GM18858 (cell line): ENCODE data around the gene EXOC8.
"Not testable (repeated sequence)": the region's sequence is repeated elsewhere in the genome, so short reads cannot be mapped to it uniquely, and the experiment has no call there.

Experiments
- ATAC-seq: cut with Tn5 transposase; IDR thresholded peaks from one replicate; pipeline ENCODE4 v1.9.1; 2021; ENCODE audit not compliant: unreplicated experiment

Gene EXOC8

GRCh38 chr1:231353086-231353485 lies 15.4 kb upstream of the EXOC8 start:
- ATAC-seq = no peak

- ATAC-seq = no peak
These were observed 14.2 kb upstream of the EXOC8 start for GRCh38 chr1:231351816-231352215.

- not testable (repeated sequence) for ATAC-seq
These were observed 11.2 kb upstream of the EXOC8 start for GRCh38 chr1:231348856-231349255.

- no peak for ATAC-seq
These were observed 10.8 kb upstream of the EXOC8 start for GRCh38 chr1:231348442-231348841.

- no peak for ATAC-seq
These were observed 10.3 kb upstream of the EXOC8 start for GRCh38 chr1:231347961-231348360.

- no peak for ATAC-seq
These were observed 2.8 kb upstream of the EXOC8 start for GRCh38 chr1:231340328-231341013.

- ATAC-seq = no peak
These were observed 847 bp upstream of the EXOC8 start, which contains the start of gene SPRTN for GRCh38 chr1:231338270-231339128. TSS of gene SPRTN (plus strand) at chr1:231338293. CDS start at chr1:231338384, 91 bp downstream.

- no peak for ATAC-seq
These were observed 595 bp downstream of the EXOC8 start for GRCh38 chr1:231337043-231337471.

GRCh38 chr1:231335663-231336602 lies 1.7 kb downstream of the EXOC8 start:
- no peak for ATAC-seq

GRCh38 chr1:231334952-231335351 lies 2.7 kb downstream of the EXOC8 start:
- ATAC-seq = no peak

GRCh38 chr1:231334079-231334666 lies 3.5 kb downstream of the EXOC8 start:
- ATAC-seq = no peak

GRCh38 chr1:231332761-231333160 lies 4.9 kb downstream of the EXOC8 start:
- ATAC-seq = no peak

- ATAC-seq = no peak
These were observed 8.2 kb downstream of the EXOC8 start for GRCh38 chr1:231329483-231329882.

GRCh38 chr1:231327617-231328016 lies 10.0 kb downstream of the EXOC8 start:
- ATAC-seq = no peak

GRCh38 chr1:231326248-231326647 lies 11.4 kb downstream of the EXOC8 start:
- ATAC-seq = no peak

- ATAC-seq = no peak
These were observed 13.0 kb downstream of the EXOC8 start for GRCh38 chr1:231324660-231325059.

- no peak for ATAC-seq
These were observed 14.6 kb downstream of the EXOC8 start for GRCh38 chr1:231322880-231323530.

GRCh38 chr1:231319080-231319479 lies 18.6 kb downstream of the EXOC8 start:
- no peak for ATAC-seq

- ATAC-seq = no peak
These were observed 19.1 kb downstream of the EXOC8 start for GRCh38 chr1:231318568-231318967.

GRCh38 chr1:231318015-231318355 lies 19.7 kb downstream of the EXOC8 start:
- ATAC-seq = no peak
